Epithelial cell of proximal tubule (primary cell): Measurements from ENCODE around the gene PDE7B. TPM values are rescaled to one million over a fixed set of nuclear protein-coding genes. Genes with fewer than 3 reads are reported as not detected.

Experiments
- DNase-seq: peaks from one replicate; pipeline ENCODE4 v3.0.0-alpha.2; 2011; ENCODE audit warnings: low read depth
- H3K4me3 ChIP-seq: 2 replicates; pipeline ENCODE4 v1.5.1; 2011; ENCODE audit warnings: low read depth, mild to moderate bottlenecking, low read length
- CTCF ChIP-seq: conservative IDR thresholded peaks from 2 replicates; pipeline ENCODE4 v1.5.1; 2012; ENCODE audit warnings: low read depth, mild to moderate bottlenecking, low read length
- total RNA-seq: library from RNA; depleted of rRNA; stranded (reverse); fragments of >200 nt; gene quantifications from 2 replicates; pipeline ENCODE4 v1.2.3, GENCODE V29; 2015

Gene PDE7B
- total RNA-seq, 1 donor from 2014 or later, result 2.4 TPM

DNA sequence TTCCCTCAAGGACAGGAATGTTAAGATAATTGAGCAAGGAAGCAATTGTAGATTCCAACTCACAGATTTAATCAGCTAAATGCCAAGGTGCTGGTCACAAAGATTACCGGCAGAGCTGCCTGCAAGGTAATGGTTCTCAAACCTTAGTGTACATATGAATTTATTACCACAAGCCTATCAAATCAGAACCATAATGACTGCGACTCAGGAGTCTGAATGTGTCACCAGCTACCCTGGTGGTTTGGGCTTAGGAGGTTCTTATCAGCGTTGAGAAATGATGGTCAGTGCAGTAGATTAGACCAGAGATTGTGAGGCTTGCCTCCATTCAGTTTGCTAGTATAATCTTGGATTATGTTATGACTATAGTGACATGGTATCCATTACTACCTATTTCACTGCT is 319.7 kb downstream of the PDE7B start:
- no peak overlapping the region for H3K4me3 ChIP-seq
- no peak for TF ChIP-seq CTCF
- DNase-seq, result no peak

DNA sequence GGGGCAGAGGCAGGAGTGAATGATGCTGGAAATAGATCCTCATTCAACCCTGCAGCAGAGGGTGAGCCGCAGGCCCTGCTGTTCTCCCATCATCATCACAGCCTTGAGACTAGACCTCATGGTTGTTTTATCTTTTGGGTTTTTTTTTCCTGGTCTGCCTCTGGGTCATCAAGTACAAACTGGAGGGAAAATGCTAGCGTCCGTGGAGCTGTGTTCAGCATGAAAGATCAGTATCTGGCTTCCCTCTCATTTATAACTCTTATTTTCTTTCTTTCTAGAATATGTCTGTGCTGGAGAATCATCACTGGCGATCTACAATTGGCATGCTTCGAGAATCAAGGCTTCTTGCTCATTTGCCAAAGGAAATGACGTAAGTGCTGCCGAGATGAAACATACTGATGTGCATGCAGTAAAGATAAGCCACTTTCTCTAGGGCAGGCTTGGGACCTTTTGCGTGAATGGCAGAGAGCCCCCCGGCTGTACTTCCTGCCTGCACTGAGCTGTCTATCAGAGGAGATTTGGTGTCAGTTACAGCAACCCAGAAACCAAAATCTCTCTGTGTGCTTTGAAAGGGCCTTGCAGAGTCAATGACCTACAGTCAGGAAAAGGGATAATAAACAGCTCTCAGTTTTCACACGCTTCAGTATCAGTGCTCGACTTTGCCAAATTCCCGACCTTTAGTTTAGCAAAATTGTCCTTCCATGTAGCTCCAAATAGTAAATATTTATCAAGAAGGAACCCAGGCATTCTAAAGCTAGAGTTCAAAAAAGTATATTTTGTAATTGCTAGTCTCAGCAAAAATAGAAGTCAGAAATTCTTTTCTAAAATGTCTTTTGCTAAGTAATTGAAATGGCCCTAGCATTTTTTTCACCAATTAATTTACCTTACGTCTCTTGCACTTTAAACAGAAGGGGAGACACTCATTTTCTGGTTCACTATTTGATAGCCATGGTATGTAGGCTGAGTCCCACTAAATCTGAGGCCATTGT is 322.3 kb downstream of the PDE7B start:
- H3K4me3 ChIP-seq, result no peak overlapping the region
- DNase-seq, result no peak
- no peak for TF ChIP-seq CTCF

DNA sequence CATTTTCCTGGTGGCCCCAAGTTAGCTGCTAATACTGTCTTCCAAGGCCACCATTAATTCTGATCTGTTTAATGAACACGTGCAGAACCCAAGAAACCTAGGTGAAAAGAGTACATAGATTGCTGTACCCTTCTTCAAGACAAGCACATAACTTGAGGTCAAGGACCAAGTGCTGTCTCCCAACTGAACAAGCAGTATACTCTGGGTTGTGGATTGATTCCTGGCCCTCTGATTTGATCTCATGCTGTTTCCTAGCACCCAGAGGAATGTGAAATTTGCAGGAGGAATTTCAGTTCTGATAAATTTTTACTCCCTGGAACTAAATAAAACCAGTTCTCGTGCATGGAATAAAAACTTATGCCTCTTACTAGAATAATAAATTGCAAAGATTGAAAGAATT is 323.0 kb downstream of the PDE7B start:
- DNase-seq, result no peak
- no peak overlapping the region for H3K4me3 ChIP-seq
- no peak for TF ChIP-seq CTCF

GRCh38 chr6:136175873-136176272 is 324.4 kb downstream of the PDE7B start:
- H3K4me3 ChIP-seq, result no peak overlapping the region
- TF ChIP-seq CTCF, result no peak
- DNase-seq, result no peak

DNA sequence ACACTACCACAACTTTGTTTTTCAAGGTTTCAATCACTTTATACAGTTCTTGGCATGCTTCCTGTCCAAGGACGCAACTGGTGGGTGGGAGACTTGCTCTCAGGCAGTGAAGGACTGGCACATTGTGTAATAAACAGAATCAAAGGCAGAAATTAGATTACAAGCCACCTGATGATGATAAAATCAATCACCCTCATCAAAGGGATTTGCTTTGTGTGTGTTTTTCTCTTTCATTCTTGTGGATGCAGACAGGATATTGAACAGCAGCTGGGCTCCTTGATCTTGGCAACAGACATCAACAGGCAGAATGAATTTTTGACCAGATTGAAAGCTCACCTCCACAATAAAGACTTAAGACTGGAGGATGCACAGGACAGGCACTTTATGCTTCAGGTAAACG is 327.2 kb downstream of the PDE7B start:
- no peak for TF ChIP-seq CTCF
- DNase-seq, result no peak

DNA sequence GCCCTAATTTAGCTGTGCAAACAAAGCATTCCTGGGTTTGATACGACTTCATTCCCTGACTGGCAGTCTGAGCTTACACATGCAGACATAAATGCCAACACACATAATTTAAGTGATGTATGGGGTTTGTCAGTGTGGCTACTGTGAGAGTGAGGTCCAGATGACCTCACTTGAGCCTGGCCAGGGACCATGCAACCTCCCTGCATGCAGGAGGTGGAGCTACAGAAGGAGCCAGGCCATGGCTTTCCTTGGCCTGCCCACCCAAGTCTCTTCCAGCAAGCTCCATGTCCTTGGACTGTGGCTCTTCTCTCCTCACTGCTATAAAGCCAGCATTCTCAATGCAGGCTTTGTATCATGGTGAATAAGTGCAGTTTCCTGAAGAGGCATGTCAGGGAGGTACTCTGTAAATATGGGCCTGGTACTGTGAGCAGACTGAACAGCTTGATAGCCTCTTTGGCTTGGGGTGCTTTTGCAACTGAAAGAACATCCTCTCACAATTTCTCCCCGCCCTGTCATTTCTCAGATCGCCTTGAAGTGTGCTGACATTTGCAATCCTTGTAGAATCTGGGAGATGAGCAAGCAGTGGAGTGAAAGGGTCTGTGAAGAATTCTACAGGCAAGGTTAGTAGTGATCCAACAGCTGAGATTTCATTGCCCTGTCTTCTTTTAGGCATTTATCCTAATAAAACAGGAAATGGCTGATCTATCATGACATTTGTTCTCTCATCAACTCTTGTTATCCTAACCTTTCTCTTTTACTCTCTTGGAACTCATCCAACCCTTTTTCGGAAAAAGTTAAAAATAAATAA is 329.4 kb downstream of the PDE7B start:
- no peak for TF ChIP-seq CTCF
- H3K4me3 ChIP-seq, result no peak overlapping the region
- DNase-seq, result no peak

More for the DNA sequence above, 327.2 kb downstream of the PDE7B start:
- no peak overlapping the region for H3K4me3 ChIP-seq
